Activated gamma-delta T cell (primary cell): ENCODE results near the gene SH3RF1.

Source experiments
- DNase-seq: peaks from one replicate; lab custom pipeline; 2025; lab: John Stamatoyannopoulos, UW

The SH3RF1 gene

DNA sequence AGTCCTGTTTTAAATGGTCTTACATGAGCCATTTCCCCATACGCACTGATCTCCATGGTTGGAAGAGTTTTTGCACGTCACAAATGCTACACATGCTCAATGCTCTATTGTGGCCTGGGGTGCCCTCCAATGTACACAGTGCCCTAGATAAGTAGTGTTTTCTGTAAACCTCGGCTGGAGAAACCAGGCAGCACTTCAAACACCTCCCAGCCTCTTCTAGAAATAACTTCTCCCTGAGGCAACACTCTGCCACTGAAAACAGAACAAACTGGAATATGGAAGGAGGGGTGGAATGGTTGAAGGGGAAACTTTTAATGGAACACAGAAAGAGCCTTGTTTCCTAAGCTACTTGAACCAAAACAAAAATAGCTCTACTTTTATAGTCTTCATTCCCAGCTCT is 136.8 kb downstream of the SH3RF1 start:
- no peak for DNase-seq

DNA sequence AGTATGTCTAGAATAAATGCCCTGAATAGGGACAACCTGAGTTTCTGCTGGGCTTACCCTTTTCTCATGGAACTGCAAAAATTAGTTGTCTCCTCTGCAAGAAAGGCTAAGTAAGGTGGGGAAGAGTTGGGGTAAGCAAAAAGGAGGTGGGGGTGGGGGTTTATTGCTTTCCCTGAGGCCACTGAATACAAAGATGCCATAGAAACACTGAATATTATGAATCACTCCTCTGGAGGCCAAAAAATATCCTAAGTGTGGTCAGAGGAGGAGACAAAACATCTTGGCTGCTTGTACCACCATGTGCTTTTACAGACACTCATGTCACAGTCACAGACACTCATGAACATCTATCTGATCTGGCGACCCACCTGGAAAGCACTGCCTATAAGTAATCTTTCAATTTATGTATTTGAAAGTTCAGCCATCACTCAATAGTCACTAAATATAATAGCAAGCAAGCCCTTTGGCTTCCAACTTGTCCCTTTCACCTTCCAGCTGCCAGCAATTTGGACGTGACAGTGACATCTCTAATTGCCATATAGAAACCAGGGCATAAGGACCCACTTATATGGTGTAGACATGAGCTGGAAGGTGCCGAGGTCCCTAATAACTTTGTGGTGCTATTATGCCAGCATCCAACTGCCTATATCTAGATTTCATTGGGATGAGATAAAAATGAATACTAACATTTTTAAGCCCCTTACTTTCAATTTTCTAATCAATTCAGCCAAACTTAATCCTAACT is 138.0 kb downstream of the SH3RF1 start:
- no peak for DNase-seq

DNA sequence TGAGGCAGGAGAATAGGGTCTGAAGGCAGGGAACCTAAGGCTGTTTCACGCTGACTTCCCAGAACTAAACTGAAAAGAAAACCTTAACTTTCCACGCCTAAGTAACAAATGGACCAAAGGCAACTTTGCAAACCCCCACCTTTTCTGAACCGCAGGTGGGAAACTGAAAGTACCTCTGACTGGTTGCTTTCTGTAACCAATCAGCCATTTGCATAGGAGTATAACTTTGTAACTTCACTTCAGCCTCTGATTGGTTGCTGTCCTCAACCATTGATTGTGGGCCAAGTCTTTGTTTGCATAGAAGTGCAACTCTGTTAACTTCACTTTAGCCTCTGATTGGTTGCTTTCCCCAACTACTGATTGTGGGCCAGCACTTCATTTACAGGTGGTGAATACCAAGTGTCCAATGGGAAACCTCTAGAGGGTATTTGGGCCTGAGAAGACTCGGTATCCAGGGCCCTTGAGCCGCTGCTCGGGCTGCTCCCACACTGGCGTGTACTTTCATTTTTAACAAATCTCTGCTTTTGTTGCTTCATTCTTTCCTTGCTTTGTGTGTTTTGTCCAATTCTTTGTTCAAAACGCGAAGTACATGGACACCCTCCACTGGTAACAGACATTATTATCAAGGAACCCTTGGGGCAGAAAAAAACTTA is 139.1 kb downstream of the SH3RF1 start:
- no peak for DNase-seq

DNA sequence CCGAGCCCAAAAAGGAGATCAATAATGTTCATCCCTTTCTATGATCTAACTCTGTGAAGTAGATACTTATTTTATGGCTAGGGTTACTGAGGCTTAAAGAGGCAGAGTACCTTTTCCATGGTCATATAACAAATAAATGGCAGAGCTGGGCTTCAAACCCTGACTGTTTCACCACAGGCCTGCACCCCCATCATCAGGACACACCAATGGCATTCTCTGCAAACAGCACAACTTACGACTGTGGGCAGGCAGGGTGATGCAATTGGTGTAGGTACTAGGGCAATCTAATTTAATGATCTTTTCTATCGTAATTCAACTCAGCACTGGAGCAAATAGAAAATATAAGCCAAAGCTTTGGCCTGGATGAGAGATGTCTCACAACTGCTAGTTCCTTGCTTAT is 141.9 kb downstream of the SH3RF1 start:
- no peak for DNase-seq

DNA sequence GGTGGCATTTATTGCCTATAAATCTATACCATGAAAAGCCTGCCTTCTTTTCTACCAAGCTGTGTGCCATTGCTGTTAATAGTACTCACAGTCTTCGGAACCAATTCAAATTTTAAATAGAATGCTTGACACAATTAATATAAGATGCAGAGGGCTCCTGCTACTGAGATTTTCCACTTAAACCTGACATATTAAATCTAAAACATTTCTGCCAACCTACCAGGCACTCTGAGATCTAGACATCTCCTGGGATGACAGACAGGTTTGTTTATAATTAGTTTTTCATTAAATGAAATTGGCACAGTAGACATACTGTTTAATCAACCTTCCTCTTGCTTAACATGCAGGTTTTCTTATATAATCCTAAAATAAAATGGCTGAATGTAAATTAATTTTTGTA is 143.4 kb downstream of the SH3RF1 start:
- no peak for DNase-seq

DNA sequence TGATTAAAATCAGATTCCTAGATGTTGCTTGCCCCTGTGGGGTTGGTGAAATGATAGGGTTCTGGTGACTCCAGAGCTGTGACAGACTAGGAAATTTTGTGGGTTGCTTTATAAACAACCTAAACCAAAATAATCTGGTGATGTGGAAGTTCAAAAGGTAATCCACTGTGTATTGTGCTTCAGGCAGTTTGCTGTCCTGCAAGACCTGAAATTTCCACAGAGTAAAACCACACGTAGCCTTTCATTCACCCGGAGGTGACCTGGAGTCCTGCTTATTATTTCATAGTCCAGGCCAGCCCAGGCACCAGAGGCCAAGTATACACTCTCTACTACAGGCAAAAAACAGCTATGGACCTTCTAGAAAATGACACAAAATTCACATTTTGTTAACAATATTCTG is 146.1 kb downstream of the SH3RF1 start:
- no peak for DNase-seq

DNA sequence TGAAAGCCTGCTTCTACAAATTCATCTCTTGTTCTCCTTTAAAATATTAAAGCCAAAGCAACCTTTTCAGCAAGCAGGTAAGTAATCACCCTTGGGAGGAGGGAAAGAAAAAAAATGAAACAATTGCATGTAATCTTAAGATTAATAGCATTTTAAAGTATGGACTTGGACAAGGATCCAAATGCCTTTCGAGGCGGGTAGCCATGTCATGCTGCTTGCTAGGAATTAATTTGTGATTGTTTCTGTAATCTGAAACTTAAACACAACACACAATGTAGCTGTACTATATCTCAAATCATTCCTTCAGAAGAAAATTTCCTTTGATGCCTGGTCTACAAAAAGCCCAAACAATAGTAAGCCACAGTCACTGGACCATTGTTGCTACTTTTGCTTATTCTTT is 148.3 kb downstream of the SH3RF1 start:
- DNase-seq = no peak

DNA sequence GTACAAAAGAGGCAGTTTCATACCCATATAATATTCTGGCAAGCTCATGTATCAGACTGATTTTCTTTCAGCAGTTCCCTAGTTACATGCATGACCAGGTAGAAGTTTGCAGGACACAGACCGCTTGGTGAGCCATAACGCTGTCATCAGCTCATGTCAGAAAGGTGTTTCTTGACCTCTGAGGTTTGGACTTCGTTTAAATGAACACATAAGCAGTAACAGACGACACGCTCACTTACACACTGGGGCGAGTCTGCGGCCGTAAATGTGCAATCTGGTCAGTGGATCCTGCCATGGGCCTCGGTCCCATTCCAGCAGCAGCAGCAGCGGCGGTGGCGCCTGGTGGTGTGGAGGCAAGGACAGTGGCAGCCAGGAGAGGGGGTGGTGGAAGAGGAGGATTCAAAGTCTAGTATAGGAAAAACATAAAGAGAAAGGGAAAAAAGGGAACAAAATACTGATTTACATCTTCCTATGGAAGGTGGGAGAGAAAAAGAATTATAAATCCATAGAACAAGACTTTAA is 148.8 kb downstream of the SH3RF1 start:
- DNase-seq = no peak

DNA sequence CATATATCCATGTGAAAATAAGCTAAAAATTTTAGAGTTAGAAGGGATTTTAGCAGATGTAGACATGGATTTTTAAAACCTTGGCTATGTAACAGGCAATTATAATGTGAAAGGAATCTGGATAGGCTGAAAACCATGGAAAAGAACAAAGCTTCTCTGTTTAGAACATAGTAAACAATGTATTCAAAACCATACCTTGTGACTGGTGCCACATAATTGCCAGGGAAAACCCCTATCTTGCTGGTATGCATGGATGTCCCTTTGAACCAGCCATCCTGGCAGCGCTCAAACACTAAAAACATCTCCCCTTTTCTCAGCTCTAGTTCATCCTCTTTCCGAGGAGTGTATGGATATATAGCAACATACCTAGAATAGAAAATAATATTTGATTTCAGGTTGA is 150.1 kb downstream of the SH3RF1 start:
- DNase-seq = no peak

DNA sequence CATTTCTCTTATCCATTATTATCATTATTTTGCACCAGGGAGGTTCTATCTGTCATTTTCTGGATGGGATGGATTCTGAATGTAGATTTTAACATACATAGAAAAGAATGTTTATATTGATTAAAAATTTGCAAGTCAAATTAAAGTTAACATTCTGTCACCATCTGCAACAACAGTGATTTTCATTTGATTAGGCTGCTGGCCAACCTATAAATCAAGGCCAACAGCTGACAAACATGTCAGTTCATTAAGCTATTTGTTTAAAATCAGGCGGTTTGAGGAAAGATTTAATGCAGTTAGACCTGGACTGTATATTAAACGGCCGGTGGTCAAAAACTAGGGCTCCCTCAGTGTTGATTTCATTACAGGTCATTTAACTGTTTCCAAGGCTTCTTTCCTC is 151.2 kb downstream of the SH3RF1 start:
- no peak for DNase-seq

DNA sequence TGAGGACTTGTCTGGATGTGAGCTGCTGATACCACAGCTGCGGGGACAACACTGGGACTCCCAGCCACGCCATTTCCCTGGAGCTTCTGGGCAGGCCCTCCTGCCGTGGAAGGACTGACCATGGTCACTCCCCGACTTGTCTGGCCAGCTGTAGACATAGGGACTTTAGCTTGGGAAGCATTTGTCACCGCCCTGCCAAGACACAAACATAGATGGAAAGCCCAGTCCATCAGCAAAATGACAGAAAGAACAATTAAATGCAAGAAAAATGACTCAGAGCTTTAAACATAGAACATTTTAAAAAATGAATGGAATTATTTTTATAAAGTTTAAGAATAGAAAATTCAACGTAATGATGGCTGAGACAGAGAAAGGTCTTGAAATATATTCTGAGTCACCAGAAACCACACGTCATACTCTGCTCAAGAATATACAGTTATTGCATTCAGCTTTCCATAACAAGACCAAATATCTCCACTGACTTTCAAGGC is 153.1 kb downstream of the SH3RF1 start:
- DNase-seq = no peak

DNA sequence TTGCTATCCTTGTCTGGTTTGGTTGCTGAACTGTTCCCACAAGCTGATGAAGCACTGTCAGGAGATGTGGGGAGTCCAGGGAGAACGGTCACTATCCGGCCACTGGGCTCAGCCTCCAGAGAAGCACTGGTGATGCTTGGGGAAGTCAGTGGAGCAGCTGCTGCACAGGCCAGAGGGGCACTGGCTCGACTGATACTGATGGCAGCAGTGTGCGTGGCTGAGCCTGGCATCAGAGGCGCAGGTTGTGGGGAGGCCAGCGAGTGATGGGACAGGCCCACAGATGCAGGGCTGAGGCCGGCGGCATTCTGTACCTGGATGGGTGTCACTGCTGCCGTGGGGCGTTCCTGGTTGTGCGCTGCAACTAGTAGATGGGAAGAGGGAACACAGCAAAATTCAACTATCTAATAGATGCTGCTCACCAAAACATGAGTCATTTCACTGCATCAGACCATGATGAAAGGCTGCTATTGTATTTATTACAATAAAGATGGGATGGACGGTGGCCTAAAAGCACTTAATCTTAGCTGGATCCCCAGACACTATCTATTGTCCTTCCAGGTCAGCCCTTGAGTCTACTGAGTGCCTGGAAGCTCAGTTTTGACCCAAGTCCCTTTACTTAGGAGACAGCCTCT is 154.4 kb downstream of the SH3RF1 start:
- no peak for DNase-seq

DNA sequence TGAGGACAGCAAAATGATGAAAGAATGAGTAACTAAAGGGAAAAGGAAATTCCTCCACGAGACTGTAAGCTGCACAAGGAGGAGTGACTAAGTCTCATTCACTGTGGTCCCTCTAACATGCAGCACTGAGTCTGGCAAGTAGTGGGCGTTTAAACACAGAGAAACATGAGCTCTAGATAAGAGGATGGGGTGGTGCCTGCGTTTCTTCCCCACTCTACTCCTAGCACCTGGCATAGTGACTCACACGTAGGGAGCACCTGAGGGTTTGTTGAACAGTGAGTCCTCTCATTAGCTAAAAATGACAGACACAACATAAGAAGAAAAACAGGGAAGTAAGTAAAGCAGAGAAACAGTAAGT is 154.9 kb downstream of the SH3RF1 start:
- no peak for DNase-seq

DNA sequence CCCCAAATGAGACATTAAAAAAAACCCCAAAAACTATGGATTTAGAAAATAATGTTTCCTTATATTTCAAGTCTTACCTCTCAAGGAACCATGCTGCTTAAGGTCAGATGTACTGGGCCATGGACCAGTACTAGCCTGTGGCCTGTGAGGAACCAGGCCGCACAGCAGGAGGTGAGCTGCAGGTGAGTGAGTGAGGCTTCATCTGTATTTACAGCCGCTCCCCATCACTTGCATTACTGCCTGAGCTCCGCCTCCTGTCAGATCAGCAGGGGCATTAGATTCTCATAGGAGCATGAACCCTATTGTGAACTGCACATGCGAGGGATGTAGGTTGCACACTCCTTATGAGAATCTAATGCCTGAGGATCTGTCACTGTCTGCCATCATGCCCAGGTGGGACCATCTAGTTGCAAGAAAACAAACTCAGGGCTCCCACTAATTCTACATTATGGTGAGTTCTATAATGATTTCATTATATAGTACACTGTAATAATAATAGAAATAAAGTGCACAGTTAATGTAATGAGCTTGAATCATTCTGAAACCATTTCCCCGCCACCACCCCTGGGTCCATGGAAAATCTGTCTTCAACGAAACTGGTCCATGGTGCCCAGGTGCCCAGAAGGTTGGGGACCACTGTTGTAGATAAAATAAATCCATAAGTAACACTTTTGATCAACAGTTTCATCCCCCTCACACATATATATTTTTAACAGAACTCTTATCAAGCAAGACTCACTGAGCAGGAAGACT is 155.4 kb downstream of the SH3RF1 start:
- DNase-seq = no peak

DNA sequence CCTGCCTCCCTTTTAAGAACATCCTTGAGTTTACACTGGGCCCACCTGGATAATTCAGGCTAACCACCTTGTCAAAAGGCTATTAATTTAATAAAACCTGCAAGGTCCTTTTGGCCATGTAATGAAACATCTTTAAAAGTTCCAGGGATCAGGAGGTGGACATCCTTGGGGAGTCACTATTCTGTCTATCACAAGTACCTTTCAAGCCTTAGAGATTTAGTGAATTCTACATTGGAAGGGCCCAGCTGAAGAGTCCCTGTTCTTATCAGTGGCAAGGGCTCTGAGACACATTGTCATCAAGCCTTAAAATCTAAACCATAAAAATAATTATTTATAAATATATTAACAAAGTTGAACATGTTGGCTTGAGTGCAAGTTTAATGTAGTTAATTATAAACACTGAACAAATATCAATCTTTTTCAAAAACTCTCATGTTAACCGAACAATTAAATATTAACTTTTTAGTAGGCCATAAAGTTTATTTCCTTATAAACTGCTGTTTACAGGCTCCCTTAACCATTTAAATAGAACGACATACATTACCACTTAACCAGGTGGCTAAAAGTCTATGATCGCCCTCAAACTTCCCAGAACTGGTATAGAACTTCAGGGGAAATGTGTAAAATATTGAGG is 156.3 kb downstream of the SH3RF1 start:
- DNase-seq = no peak

DNA sequence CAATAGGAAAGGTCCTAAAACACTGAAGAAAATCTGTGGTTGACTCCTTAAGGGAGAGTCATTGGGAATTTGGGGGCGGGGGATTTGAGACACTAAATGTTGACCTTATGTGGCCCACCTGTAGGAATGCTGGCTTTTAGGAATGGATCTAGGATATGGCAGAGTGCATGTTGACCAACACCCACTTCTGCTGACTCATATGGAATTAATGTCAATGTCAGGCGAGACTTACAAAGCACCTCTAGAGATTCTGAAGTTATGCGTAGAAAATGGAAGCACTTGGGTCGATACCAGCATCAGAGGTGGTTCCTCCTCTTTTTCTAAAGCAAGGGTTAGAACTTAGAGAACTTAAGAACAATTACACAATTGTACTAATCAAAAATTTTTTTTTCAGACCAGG is 160.1 kb downstream of the SH3RF1 start:
- no peak for DNase-seq

DNA sequence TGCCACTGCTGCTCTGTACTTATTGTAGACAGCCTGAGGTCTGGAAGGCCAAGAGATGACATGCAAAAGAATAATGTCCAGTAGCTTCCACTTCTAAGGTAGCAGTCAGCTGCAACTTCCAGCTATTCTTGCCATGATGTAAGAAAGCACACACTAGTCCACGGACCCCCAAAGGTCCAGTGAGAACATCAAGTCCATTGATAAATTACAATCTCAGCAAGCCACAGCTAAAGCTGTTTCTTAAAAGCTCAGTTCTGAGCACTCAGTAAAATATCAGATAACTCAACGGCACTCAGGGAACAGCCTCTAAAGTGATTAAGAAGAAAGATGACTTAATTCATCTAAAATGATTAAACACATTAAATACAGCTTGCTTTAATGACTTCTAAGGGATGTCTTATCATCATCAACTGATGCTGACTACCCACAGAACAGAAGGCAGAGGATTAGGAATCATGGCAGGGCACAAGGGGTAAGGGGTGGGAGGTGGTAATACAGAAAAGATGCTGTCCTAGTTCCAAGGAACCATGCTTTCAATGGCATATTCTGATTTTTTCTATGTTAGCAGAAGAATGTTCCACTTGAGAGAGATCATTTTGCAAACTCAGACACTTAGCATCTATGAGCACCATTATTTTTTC is 161.6 kb downstream of the SH3RF1 start:
- no peak for DNase-seq

DNA sequence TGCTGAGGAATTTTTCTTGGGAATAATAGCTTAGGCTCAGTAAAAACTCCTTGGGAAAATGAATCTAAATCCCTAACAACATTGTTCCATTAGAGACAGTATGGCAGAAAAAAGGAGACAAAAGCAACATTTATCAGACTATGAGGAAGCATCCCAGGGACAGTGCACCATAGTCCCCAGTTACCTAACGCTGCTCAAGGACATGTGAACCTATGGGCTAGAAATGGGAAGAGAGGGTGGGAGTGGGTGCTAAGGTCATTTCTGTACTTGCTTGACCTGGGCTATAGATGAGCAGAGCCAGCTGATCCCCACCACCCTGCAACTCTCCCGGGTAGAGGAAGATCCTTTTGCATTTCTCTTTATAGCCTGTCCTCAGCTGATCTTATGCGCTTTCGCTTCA is 162.5 kb downstream of the SH3RF1 start:
- DNase-seq = no peak

DNA sequence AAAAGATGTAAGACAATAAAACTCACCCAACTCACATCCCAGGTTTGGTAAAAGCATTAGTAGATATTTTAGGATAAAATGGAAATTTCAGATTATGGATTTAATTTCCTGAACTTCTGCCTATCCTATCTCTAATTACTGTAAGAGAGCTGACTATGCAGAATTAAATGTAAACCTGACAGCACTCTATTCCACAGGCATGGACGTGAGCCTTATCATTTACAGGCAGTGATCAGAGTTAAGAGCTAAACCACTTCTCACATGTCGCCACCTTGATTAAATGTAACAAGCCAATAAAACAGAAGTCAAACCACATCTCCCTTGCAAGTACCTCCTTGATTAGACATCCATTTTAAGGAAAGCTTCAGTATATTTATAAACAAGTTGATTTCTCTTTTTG is 163.2 kb downstream of the SH3RF1 start:
- DNase-seq = no peak

DNA sequence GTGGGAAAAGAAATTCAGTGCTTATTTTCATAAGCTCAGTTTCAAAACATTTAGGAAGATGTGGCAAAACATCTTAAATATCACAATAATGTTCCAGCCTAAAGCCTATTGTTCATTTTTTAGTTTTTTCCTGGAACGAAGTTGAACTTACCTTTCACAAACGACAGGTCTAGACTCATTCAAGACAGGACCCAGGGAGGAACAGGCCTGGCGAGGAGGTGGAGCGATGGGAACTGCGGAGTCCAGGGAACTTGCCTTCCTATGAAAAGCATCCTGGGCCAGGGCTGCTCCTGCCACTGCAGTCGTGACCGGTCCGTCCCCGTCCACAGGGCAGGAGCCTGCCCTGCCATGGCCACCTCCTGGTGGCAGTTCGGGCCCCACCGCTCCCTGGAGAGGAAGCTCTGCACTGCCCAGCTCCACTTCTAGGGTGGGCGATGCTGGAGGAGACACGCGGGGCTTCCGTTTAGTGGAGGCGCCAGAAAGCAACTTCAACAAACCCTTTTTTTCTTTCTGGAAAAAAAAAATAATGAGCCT is 164.0 kb downstream of the SH3RF1 start:
- DNase-seq = no peak

DNA sequence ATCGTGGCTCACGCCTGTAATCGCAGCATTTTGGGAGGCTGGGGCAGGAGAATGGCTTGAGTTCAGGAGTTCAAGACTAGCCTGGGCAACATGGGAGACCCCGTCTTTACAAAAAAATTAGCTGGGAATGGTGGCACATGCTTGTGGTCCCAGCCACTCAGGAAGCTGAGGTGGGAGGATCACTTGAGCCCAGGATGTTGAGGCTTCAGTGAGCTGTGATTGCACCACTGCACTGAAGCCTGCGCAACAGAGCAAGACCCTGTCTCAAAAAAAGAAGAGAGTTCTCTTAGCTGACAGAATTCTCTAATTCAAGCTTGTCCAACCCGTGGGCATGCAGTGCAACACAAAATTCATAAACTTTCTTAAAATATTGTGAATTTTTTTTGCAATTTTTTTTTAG is 165.1 kb downstream of the SH3RF1 start:
- DNase-seq = no peak
